H1 (cell line): Measurements from ENCODE around the gene COL4A2. TPM values are rescaled to one million over a fixed set of nuclear protein-coding genes. Genes with fewer than 3 reads are reported as not detected.

Experiments
- CTCF ChIA-PET: fragments of 300-600 bp; sonication (Branson Sonifier 250); formaldehyde crosslinking; loops from one replicate; lab custom pipeline; 2021; ENCODE audit not compliant: partially characterized antibody; lab: Charles Lee
- POLR2A ChIA-PET: fragments of 300-600 bp; sonication (Branson Sonifier 250); formaldehyde crosslinking; loops from one replicate; lab custom pipeline; 2021; ENCODE audit warnings: inconsistent platforms; ENCODE audit not compliant: partially characterized antibody; lab: Charles Lee
- DNase-seq, 2 experiments: peaks; one replicate each; pipeline versions ENCODE4 v3.0.0 to v3.0.0-alpha.2; 2010 to 2022; ENCODE audit warnings: low spot score in 2 of 2, low read depth in 1 of 2, mixed read lengths in 1 of 2
- FAIRE-seq: peaks from 2 replicates; lab custom pipeline; 2011; peaks lifted over from hg19 to GRCh38; lab: Jason Lieb, UNC
- H2AFZ ChIP-seq: 2 replicates; pipeline ENCODE4 v1.8.1; 2012; ENCODE audit warnings: low read length, inconsistent platforms
- H2AK5ac ChIP-seq: 2 replicates; pipeline ENCODE4 v1.6.1; 2013; ENCODE audit warnings: low read depth, low read length
- H2BK120ac ChIP-seq: replicated peaks from 2 replicates; pipeline ENCODE3; 2013; ENCODE audit warnings: low read depth, low read length, inconsistent platforms
- H2BK12ac ChIP-seq: 2 replicates; pipeline ENCODE4 v1.6.1; 2013; ENCODE audit warnings: low read depth, low read length
- H2BK15ac ChIP-seq: 2 replicates; pipeline ENCODE4 v1.6.1; 2013; ENCODE audit warnings: low read length
- H2BK20ac ChIP-seq: 2 replicates; pipeline ENCODE4 v1.6.1; 2013; ENCODE audit warnings: low read length
- H2BK5ac ChIP-seq: 2 replicates; pipeline ENCODE4 v1.6.1; 2013; ENCODE audit warnings: low read depth, low read length
- H3K14ac ChIP-seq: 2 replicates; pipeline ENCODE4 v1.6.1; 2013; ENCODE audit warnings: inconsistent platforms; ENCODE audit not compliant: insufficient read length
- H3K18ac ChIP-seq: 2 replicates; pipeline ENCODE4 v1.6.1; 2013; ENCODE audit warnings: low read length; ENCODE audit errors: extremely low read depth
- H3K23ac ChIP-seq: 2 replicates; pipeline ENCODE4 v1.6.1; 2013; ENCODE audit warnings: inconsistent platforms; ENCODE audit not compliant: insufficient read length
- H3K23me2 ChIP-seq: 2 replicates; pipeline ENCODE4 v1.6.1; 2013; ENCODE audit warnings: low read depth, low read length
- H3K27ac ChIP-seq: 2 replicates; pipeline ENCODE4 v1.6.1; 2011; ENCODE audit warnings: low read depth, low read length, inconsistent platforms
- H3K27me3 ChIP-seq, 4 experiments: replicated peaks in 1 of 4; 1 replicate in 1 of 4; 2 replicates in 3 of 4; pipeline versions ENCODE4 v1.6.1 to v1.8.1; 2011 to 2013; ENCODE audit warnings: low read length in 3 of 4, mild to moderate bottlenecking in 3 of 4, inconsistent platforms in 2 of 4, mixed read lengths in 2 of 4, moderate library complexity in 1 of 4; ENCODE audit not compliant: control insufficient read depth in 3 of 4, insufficient read depth in 3 of 4; ENCODE audit errors: extremely low read depth in 1 of 4
- H3K36me3 ChIP-seq, 4 experiments: 2 replicates each; pipeline versions ENCODE4 v1.6.1 to v1.8.1; 2011 to 2013; ENCODE audit warnings: mild to moderate bottlenecking in 4 of 4, low read length in 3 of 4, moderate library complexity in 2 of 4, control low read depth in 1 of 4, inconsistent platforms in 1 of 4; ENCODE audit not compliant: insufficient read depth in 4 of 4, control insufficient read depth in 2 of 4
- H3K4ac ChIP-seq: replicated peaks from 2 replicates; pipeline ENCODE3; 2013; ENCODE audit warnings: low read length, low read depth, mixed read lengths, inconsistent platforms; ENCODE audit not compliant: insufficient read length
- H3K4me1 ChIP-seq, 4 experiments: replicated peaks in 1 of 4; 1 replicate in 1 of 4; 2 replicates in 3 of 4; pipeline versions ENCODE4 v1.6.1 to v1.8.1; 2011 to 2013; ENCODE audit warnings: low read length in 3 of 4, inconsistent platforms in 2 of 4, mixed read lengths in 1 of 4; ENCODE audit not compliant: insufficient read depth in 4 of 4, control insufficient read depth in 3 of 4
- H3K4me2 ChIP-seq, 2 experiments: 2 replicates each; pipeline versions ENCODE4 v1.6.1 to v1.8.1; 2011 to 2013; ENCODE audit warnings: low read depth in 2 of 2, low read length in 2 of 2, control low read depth in 1 of 2, inconsistent platforms in 1 of 2, mild to moderate bottlenecking in 1 of 2; ENCODE audit not compliant: insufficient read depth in 1 of 2
- H3K4me3 ChIP-seq, 4 experiments: fragments of 200-600, 300-600 bp in 1 of 4; sonication (generic), shearing (Covaris generic), sonication (Bioruptor Twin) in 1 of 4; 2 replicates each; pipeline versions ENCODE4 v1.5.1 to v1.8.1; 2011 to 2016; ENCODE audit warnings: low read length in 4 of 4, low read depth in 3 of 4, control low read depth in 2 of 4, inconsistent platforms in 2 of 4, mild to moderate bottlenecking in 2 of 4, mixed read lengths in 1 of 4, moderate library complexity in 1 of 4; ENCODE audit not compliant: insufficient read depth in 2 of 4; ENCODE audit errors: extremely low read depth in 1 of 4
- H3K56ac ChIP-seq: replicated peaks from 2 replicates; pipeline ENCODE3; 2013; ENCODE audit warnings: low read depth, mild to moderate bottlenecking, mixed read lengths, low read length, inconsistent platforms; ENCODE audit not compliant: insufficient read length
- H3K79me1 ChIP-seq: 2 replicates; pipeline ENCODE4 v1.6.1; 2013; ENCODE audit warnings: low read depth, low read length, control low read depth
- H3K79me2 ChIP-seq, 2 experiments: 2 replicates each; pipeline versions ENCODE4 v1.6.1 to v1.8.1; 2012 to 2013; ENCODE audit warnings: low read length in 2 of 2, mild to moderate bottlenecking in 2 of 2, inconsistent platforms in 1 of 2; ENCODE audit not compliant: insufficient read depth in 2 of 2, control insufficient read depth in 1 of 2
- H3K9ac ChIP-seq, 4 experiments: replicated peaks in 1 of 4; 1 replicate in 1 of 4; 2 replicates in 3 of 4; pipeline versions ENCODE4 v1.6.1 to v1.8.1; 2011 to 2013; ENCODE audit warnings: low read depth in 3 of 4, low read length in 3 of 4, control low read depth in 2 of 4, mild to moderate bottlenecking in 2 of 4, moderate library complexity in 2 of 4, inconsistent platforms in 1 of 4; ENCODE audit errors: extremely low read depth in 1 of 4
- H3K9me3 ChIP-seq, 2 experiments: 2 replicates each; pipeline versions ENCODE4 v1.6.1 to v1.8.1; 2012 to 2013; ENCODE audit warnings: mild to moderate bottlenecking in 2 of 2, moderate library complexity in 2 of 2, control low read depth in 1 of 2, inconsistent platforms in 1 of 2, low read depth in 1 of 2, low read length in 1 of 2, mixed read lengths in 1 of 2; ENCODE audit not compliant: insufficient read depth in 2 of 2
- H4K20me1 ChIP-seq, 2 experiments: replicated peaks in 1 of 2; 2 replicates each; pipeline versions ENCODE3 to v1.8.1; 2011 to 2013; ENCODE audit warnings: inconsistent platforms in 2 of 2, low read length in 2 of 2, mild to moderate bottlenecking in 1 of 2; ENCODE audit not compliant: insufficient read depth in 2 of 2, control insufficient read depth in 1 of 2
- H4K5ac ChIP-seq: 2 replicates; pipeline ENCODE4 v1.6.1; 2013; ENCODE audit warnings: low read length, low read depth, mixed read lengths, inconsistent platforms; ENCODE audit not compliant: insufficient read length
- H4K8ac ChIP-seq: 2 replicates; pipeline ENCODE4 v1.8.0; 2013; ENCODE audit warnings: mild to moderate bottlenecking, moderate library complexity, low read length, inconsistent platforms; ENCODE audit not compliant: insufficient read depth; ENCODE audit errors: extremely low read depth
- H4K91ac ChIP-seq: replicated peaks from 2 replicates; pipeline ENCODE3; 2013; ENCODE audit warnings: low read length, mixed read lengths, inconsistent platforms; ENCODE audit not compliant: insufficient read length
- ATF2 ChIP-seq: IDR thresholded peaks from 2 replicates; pipeline ENCODE4 v1.6.1; 2012; ENCODE audit warnings: low read length, inconsistent platforms
- BACH1 ChIP-seq: IDR thresholded peaks from 2 replicates; pipeline ENCODE4 v1.6.1; 2012; ENCODE audit warnings: low read length, improper control_type of control experiment
- CBX5 ChIP-seq: fragments of 300-800, 300-1000 bp; sonication (generic); IDR thresholded peaks from 2 replicates; pipeline ENCODE4 v1.7.1; 2016; ENCODE audit warnings: antibody characterized with exemption, low read length, low read depth
- EP300 ChIP-seq, 2 experiments: IDR thresholded peaks; 1 replicate in 1 of 2; 2 replicates in 1 of 2; pipeline ENCODE4 v1.6.1; 2011 to 2012; ENCODE audit warnings: low read depth in 2 of 2, low read length in 2 of 2, mild to moderate bottlenecking in 2 of 2, borderline replicate concordance in 1 of 2, inconsistent platforms in 1 of 2, moderate library complexity in 1 of 2
- EZH2 ChIP-seq: fragments of 200-600 bp; sonication (generic); IDR thresholded peaks from 2 replicates; pipeline ENCODE4 v1.7.1; 2012; ENCODE audit warnings: low read depth, mild to moderate bottlenecking, moderate library complexity, low read length, inconsistent platforms; ENCODE audit not compliant: severe bottlenecking
- JUN ChIP-seq: IDR thresholded peaks from 2 replicates; pipeline ENCODE4 v1.6.1; 2011; ENCODE audit warnings: low read depth, mild to moderate bottlenecking, improper control_type of control experiment, low read length
- TAF1 ChIP-seq: IDR thresholded peaks from 2 replicates; pipeline ENCODE4 v1.6.1; 2011; ENCODE audit warnings: mild to moderate bottlenecking, low read depth, low read length
- TCF12 ChIP-seq: IDR thresholded peaks from 2 replicates; pipeline ENCODE4 v1.6.1; 2011; ENCODE audit warnings: low read depth, mild to moderate bottlenecking, low read length
- TEAD4 ChIP-seq: IDR thresholded peaks from 2 replicates; pipeline ENCODE4 v1.6.1; 2012; ENCODE audit warnings: low read depth, low read length, inconsistent platforms, mixed read lengths
- YY1 ChIP-seq: IDR thresholded peaks from 2 replicates; pipeline ENCODE4 v1.6.1; 2011; ENCODE audit warnings: low read depth, mild to moderate bottlenecking, low read length
- WGBS, 2 experiments: shearing (Covaris generic) in 1 of 2; methylation state at CpG; one replicate each; pipeline versions ENCODE4 v1.1.6 to v1.1.7; 2013 to 2015; ENCODE audit warnings: low lambda C conversion rate in 2 of 2, mixed read lengths in 2 of 2, inconsistent platforms in 1 of 2, low coverage in 1 of 2, missing lambda C conversion rate in 1 of 2; ENCODE audit not compliant: insufficient replicate concordance in 2 of 2, insufficient coverage in 1 of 2, insufficient read length in 1 of 2; ENCODE audit errors: extremely low coverage in 1 of 2, missing lambda C conversion rate in 1 of 2; 5-methylcytosine and 5-hydroxymethylcytosine counted together
- polyA plus RNA-seq, 7 experiments: library from polyadenylated mRNA; depleted of rRNA in 3 of 7; stranded (reverse) in 5 of 7; unstranded in 2 of 7; fragments of >200 nt in 5 of 7; fragments of 200-250 nt in 2 of 7; gene quantifications; 1 replicate in 5 of 7; 2 replicates in 1 of 7; 4 replicates in 1 of 7; pipeline versions ENCODE4 v1.2.1 to v1.2.3, GENCODE V29; 2011 to 2013; ENCODE audit warnings: missing spikeins in 2 of 7, mixed read lengths in 2 of 7
- total RNA-seq: library from RNA; stranded (reverse); fragmentation: NEBNext Ultra II Directional; extraction: Animal tissue kit (Norgen Biotek cat#: 25700); gene quantifications from 2 replicates; pipeline ENCODE4 v1.2.1, GENCODE V29; 2021

Gene COL4A2
- total and polyA plus RNA-seq, 2 of the 8 experiments (the other 6 are each of a cell fraction or from before 2014, with no cell fraction given): 80.4 to 87.3 TPM

- Histone ChIP-seq H3K14ac (no peak overlapping the region), H3K56ac (no peak overlapping the region), H3K18ac (no peak overlapping the region), H3K23ac (no peak overlapping the region), H2BK20ac (no peak overlapping the region), H3K4me1 (peaks cover 2 to 16% (median 6%) of the 10 kb centered on the region in 4 experiments; a peak in 4 of 7 replicates), H3K4me2 (no peak overlapping the region), H4K8ac (no peak overlapping the region; the same call in none of the 2 replicates), H4K5ac (no peak overlapping the region), H3K4ac (no peak overlapping the region), H2AK5ac (0 out of 2 replicates have a peak overlapping the region, but pooled peaks have one; percentile 3), H3K23me2 (no peaks in the 10 kb centered on the region; the same call in 1 of the 2 replicates), H4K91ac (no peak overlapping the region), H3K4me3 (no peak overlapping the region), H2BK120ac (no peak overlapping the region), H3K27ac (no peak overlapping the region), H2BK15ac (no peak overlapping the region), H3K27me3 (no peaks in the 10 kb centered on the region), H3K9me3 (no peaks in the 10 kb centered on the region), H3K36me3 (no peaks in the 10 kb centered on the region), H3K79me1 (peaks cover 6% of the 10 kb centered on the region; the same call in 1 of the 2 replicates), H3K79me2 (peaks cover 0 to 8% of the 10 kb centered on the region in 2 experiments; a peak in 1 of 4 replicates), H4K20me1 (peaks cover 1 to 2% of the 10 kb centered on the region in 2 experiments), H2AFZ (no peak overlapping the region), H2BK5ac (no peak overlapping the region), H2BK12ac (no peak overlapping the region), H3K9ac (no peak overlapping the region)
- ChIA-PET POLR2A (interaction anchor here (1.2 kb wide), 1 partner anchor 39 kb away, joined by 3 read pairs; no protein-coding TSS in a partner anchor), CTCF (interaction anchor here (0.8 to 2.1 kb wide), 5 partner anchors 20 to 158 kb away, joined by 3 to 10 read pairs (median 3); no protein-coding TSS in a partner anchor)
- no peak for DNase-seq
- no peak for FAIRE-seq
- 90% methylated on average over 17 of the region's 17 CpGs; no CpG with 5 or more reads in 1 of the 2 experiments for WGBS, 2 experiments
- TF ChIP-seq EP300 (IDR thresholded peaks at IDR 0.05; ENCODE audit: borderline replicate concordance in 1 of 2, low read depth in 2 of 2, low read length in 2 of 2): no peak
- no peak for TF ChIP-seq JUN
- TF ChIP-seq EZH2: no peak
- no peak for TF ChIP-seq TCF12
- TF ChIP-seq TEAD4: no peak
- TF ChIP-seq BACH1: no peak
- no peak for TF ChIP-seq CBX5
- no peak for TF ChIP-seq TAF1
- TF ChIP-seq ATF2: no peak
- no peak for TF ChIP-seq YY1
Measured at GRCh38 chr13:110523838-110524540, 216.9 kb downstream of the COL4A2 start.
